Non-pigmented ciliary epithelial cell (primary cell): Measurements from ENCODE around the gene PAK4.
"Not testable (repeated sequence)": the region's sequence is repeated elsewhere in the genome, so short reads cannot be mapped to it uniquely, and the experiment has no call there.

Source experiments
- DNase-seq: peaks from one replicate; pipeline ENCODE4 v3.0.0-alpha.2; 2010; ENCODE audit warnings: low read depth

Gene PAK4

GRCh38 chr19:39130337-39131254 is 5.0 kb downstream of the PAK4 start:
- no peak for DNase-seq

DNA sequence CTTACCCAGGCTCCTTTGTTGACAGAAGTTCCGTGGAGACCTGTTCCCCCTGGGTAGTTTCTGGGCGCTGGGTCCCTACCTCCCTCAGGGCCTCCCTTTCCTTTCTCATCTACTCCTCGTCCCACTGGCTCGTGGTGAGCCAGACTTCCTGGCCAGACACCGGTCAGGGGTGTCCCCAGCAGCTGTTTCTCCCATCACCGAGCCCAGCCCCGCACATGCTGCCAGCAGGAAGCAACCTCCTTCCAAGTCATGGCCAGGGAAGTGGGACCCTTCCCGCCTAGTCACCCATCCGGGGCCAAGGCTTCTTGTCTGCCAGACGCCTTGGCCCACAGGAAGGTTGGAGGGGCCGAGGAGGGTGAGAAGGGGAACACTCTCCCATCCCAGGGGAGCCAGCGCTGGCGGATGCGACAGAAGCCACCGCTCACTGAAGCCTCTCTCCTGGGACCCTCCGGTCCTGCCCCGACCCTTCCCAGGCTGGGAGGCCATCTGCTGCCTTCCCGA is 5.7 kb downstream of the PAK4 start:
- DNase-seq = no peak

DNA sequence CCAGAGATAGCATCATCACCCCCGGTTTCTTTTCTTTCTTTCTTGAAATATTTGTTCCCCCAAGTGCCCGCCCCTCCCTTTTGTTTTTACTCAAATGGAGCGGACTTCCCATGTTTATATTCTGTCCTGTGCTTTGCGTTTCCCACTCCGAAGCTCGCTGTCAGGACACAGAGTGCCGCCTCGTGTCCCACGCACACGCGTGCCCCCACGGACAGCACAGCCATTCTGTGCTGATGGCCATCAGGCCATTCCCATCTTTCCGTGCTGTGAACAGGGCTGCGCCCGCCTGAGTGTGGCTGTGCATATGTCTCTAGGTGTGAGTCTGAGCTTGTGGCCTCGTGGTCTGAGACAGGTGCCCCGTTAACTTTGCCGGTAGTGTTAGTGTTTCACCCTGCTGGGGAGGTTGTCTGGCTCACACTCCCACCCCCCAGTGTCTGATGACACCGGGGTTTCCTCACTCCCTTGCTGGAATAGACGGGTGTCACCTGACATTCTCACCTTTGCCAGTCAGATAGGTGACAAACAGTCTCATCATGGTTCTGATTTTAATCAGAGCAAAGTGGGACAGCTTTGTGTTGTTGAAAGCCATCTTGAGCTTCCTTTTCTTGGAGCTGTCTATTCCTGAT is 6.9 kb downstream of the PAK4 start:
- no peak for DNase-seq

GRCh38 chr19:39133431-39134270 is 8.1 kb downstream of the PAK4 start:
- no peak for DNase-seq

- DNase-seq = no peak
These were observed 10.1 kb downstream of the PAK4 start for GRCh38 chr19:39135701-39136100.

- no peak for DNase-seq
These were observed 10.8 kb downstream of the PAK4 start for GRCh38 chr19:39136225-39136940.

GRCh38 chr19:39137131-39137530 is 11.5 kb downstream of the PAK4 start:
- no peak for DNase-seq

DNA sequence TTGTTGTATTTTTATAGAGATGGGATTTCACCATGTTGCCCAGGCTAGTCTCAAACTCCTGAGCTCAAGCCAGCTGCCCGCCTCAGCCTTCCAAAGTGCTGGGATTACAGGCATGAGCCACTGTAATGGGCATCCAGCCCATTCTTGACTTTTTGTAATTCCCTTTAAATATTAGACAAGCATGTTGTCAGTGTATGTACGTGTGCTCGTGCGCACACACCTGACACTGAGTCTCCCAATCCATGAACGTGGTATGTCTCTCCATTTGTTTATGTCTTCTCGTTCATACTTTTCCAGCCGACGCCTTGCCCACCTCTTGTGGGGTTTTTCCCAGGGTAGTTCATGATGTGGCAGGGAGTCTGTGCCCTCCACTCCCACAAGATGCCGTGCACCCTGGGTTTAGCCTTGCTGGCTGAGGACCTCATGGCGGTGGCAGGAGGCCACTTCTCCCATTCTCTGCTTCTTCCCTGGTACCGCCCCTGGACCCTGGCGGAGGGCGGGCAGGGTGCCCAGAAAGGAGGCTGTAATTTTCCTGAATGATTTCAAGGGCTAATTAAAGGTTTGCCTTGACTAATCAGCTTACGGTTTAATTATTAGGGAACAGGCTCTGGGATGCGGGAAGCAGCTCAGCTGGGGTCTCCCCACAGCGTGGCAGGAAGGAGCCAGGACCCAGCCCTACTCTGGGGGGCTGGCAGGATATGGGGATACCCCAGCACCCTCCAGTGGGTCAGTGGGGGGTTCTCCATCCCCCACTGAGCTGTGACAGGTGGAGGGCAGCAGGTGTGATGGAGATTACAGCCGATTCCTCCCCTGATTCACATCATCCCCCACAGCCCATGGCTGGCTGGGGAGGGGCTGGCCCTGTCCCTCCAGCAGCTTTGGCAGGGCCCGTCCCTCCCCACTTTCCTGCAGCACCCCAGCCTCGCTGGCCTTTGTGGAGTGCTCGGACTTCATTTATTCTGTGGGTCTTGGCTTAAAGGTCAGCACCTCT is 12.9 kb downstream of the PAK4 start:
- DNase-seq = no peak

GRCh38 chr19:39139305-39139874 is 13.8 kb downstream of the PAK4 start:
- DNase-seq = no peak

- no peak for DNase-seq
These were observed 14.4 kb downstream of the PAK4 start for GRCh38 chr19:39139971-39140453.

GRCh38 chr19:39140594-39140993 is 15.0 kb downstream of the PAK4 start:
- DNase-seq = no peak

DNA sequence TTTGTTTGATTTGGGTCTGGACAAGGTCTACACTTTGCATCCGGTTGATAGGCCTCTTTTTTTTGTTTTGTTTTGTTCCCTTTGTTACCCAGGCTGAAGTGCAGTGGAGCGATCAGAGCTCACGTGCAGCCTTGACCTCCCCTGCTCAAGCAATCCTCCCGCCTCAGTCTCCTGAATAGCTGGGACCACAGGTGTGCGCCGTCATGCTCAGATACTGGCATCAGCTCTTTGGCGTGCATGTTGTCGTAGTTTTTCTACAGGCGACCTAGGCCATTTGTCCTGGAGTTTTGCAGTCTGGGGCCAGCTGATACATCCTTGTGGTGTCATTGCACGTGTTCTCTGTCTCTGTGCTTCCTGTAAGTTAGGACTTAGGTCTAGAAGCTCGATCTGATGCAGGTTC is 16.3 kb downstream of the PAK4 start:
- no peak for DNase-seq

DNA sequence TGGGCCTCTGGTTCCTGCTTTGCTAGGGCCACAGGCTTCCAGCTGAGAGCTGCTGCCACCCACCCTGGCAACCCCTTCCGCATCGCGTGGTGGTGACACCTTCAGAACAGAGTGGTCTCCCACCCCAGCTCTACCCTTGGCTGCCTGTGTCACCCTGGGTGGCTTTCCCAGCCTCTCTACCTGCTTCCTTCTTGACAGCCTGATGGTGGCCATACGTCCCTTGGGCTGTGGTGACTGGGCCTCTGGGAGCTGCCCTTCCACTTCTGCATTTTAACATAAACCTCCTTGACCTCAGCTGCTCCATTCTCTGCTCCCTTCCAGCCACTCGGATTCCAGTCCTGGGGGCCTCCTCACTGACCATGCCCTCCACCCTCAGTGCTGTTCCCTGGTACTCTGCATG is 17.0 kb downstream of the PAK4 start:
- DNase-seq = no peak

DNA sequence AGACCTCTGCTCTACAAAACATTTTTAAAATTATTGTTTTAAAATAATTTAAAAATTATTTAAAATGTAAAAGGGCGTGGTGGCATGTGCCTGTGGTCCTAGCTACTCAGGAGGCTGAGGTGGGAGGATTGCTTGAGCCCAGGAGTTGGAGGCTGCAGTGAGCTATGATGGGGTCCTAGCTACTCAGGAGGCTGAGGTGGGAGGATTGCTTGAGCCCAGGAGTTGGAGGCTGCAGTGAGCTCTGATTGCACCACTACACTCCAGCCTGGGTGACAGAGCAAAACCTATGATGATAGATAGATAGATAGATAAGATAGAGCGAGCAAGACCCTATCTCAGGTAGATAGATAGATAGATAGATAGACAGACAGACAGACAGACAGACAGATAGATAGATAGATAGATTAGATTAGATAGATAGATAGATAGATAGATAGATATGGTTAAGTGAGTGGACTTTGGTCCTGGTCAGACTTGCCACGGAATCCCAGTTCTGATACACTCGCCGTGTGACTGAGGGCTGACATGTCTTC is 18.2 kb downstream of the PAK4 start:
- not testable (repeated sequence) for DNase-seq

GRCh38 chr19:39144290-39145071 is 18.9 kb downstream of the PAK4 start:
- DNase-seq = no peak

GRCh38 chr19:39145180-39145953 is 19.8 kb downstream of the PAK4 start:
- DNase-seq = no peak

- DNase-seq = no peak
These were observed 20.5 kb downstream of the PAK4 start for GRCh38 chr19:39146091-39146490.
